GM12875 (cell line): ENCODE results near the gene KCNJ1.

Source experiments
- H3K4me3 ChIP-seq: one replicate; pipeline ENCODE4 v1.5.1; 2011; ENCODE audit warnings: low read depth, low read length, control low read depth
- TF ChIP-seq, protein P1 (sequence below): IDR thresholded peaks from 2 replicates; pipeline ENCODE4 v1.5.1; 2011; ENCODE audit warnings: low read depth, mild to moderate bottlenecking, control low read depth, inconsistent platforms, low read length, moderate library complexity, borderline replicate concordance; ENCODE audit not compliant: insufficient read depth

The KCNJ1 gene

DNA sequence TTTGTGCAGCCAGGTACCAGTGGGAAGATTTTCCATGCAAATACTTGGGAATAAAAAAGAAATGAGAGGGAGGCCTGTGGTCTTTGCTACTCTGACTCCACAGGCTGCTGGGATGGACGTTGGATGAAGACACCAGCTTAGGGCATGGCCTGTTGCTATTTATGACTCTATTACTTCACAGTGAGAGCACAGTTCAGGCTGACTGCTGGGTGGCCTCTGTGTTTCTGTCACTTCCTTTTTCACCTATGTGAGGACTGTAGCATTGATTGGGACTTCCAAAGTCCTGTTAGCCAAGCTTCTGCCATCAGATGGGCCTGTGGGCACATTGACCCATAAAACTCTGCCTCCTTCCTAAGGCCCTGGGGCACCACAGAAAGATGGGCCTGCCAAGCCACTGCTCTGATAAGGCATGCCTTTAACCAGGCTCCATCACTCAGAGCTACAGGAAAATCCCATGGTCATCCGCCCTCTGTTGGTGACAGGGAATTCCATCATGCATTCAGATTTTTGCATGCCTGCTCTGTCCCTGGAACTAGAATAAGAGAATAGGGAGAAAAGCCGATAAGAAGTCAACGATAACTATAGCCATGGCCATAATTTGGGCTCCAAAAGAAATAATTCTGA, 64.6 kb downstream of the KCNJ1 start:
- TF ChIP-seq, protein P1, sequence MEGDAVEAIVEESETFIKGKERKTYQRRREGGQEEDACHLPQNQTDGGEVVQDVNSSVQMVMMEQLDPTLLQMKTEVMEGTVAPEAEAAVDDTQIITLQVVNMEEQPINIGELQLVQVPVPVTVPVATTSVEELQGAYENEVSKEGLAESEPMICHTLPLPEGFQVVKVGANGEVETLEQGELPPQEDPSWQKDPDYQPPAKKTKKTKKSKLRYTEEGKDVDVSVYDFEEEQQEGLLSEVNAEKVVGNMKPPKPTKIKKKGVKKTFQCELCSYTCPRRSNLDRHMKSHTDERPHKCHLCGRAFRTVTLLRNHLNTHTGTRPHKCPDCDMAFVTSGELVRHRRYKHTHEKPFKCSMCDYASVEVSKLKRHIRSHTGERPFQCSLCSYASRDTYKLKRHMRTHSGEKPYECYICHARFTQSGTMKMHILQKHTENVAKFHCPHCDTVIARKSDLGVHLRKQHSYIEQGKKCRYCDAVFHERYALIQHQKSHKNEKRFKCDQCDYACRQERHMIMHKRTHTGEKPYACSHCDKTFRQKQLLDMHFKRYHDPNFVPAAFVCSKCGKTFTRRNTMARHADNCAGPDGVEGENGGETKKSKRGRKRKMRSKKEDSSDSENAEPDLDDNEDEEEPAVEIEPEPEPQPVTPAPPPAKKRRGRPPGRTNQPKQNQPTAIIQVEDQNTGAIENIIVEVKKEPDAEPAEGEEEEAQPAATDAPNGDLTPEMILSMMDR, result no peak
- no peak overlapping the region for H3K4me3 ChIP-seq

DNA sequence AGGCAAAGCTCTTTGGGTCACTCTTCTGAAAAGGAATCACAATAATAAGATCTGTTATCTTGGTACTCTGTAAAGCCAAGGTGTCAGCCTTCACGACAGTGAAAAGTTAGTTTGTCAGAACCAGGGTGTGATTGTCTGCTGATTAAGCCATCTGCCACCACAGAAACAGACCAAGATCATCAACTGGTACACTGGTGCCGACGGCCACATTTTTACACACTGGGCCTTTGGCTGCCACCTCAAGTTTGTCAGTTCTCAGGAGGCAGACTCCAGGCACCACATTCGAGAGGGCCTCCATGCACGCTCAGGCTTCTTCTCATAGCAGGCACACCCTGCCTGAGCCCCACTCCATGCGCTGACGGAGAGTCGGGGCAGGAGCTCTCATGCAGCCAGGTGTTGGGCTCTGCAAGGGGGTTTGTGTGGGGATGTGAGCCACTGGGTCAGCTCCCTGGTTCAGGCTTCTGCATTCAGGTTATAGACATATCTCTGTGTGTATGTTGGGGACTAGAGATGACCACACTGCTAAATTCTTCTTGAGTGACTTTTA, 66.2 kb downstream of the KCNJ1 start:
- no peak overlapping the region for H3K4me3 ChIP-seq
- TF ChIP-seq, protein P1, result no peak

DNA sequence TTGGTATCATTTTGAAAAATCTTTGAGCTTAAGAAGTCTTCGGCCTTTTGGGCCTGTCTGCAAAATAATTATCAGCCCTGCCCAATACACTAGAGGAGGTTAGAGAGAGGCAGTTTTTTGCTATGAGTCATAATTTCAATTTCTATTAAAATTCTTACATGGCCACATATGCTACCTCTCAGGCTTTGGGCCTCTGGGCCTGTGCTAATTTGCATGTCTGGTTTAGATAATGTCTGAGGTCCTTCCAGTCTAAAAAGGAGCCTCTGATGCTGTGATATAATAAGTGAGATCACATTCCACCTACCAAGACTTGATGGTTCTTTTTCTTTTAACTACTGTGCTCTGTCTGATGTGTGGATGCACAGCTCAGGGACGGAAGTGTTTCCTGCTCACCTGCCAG, 70.8 kb downstream of the KCNJ1 start:
- H3K4me3 ChIP-seq, result no peak overlapping the region
- TF ChIP-seq, protein P1, result no peak

DNA sequence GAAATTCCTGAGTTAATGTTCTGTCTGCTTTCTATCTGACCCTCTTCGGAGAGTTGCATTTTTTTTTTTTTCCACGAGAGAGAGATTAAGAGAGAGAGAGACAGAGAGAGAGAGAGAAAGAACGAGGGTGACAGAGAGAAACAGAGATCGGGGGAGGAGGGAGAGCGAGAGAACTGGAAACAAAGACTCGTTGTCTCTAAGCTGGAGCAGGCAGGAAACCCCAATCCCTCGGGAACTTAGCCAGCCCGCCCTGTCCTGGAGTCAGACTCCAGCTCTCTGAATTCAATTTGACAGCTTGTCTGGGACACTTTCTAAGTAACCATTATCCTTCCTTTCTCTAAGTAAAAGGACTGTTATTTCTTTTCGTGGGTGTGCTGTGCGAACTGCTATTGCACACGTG, 76.9 kb downstream of the KCNJ1 start:
- TF ChIP-seq, protein P1, result no peak
- H3K4me3 ChIP-seq, result no peak overlapping the region

DNA sequence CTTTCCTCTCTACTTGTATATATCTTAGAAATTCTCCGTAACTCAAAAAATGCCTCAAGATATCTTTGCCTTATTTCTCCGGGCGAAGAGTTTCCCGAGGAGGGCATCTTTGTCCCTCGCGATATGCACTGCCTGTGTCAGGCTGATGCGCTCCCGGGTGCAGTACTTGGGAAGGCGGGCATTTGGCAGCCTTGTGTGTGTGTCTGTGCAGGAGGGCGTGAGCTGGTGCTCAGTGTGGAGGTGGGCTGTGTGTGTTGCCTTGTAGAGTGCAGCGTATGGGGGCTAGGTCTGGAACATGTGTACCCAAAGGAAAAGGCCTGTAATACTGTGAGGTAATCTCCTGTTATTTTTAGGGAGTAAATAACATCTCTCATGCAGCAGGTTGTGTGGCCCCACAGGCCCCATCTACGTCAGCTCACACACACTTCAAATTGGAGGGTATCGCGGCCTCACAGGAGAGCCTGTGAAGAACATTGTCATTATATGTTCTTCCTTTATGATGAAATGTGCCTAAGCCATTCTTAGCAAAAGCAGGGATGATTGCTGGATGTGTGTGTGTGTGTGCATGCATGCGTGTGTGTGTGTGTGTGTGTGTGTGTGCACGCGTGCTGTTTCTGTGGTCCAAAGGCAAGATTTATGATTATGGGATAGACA, 77.5 kb downstream of the KCNJ1 start:
- TF ChIP-seq, protein P1, result no peak
- no peak overlapping the region for H3K4me3 ChIP-seq
